HCT116 (cell line): ENCODE data around the gene SLC16A12. TPM values are rescaled to one million over a fixed set of nuclear protein-coding genes. Genes with fewer than 3 reads are reported as not detected.

ENCODE experiments used
- ATAC-seq: fragments of 200-7000 bp; cut with Tn5 transposase; 2 replicates; pipeline ENCODE4 v1.9.1; 2020; ENCODE audit warnings: mild to moderate bottlenecking, moderate library complexity
- BruUV-seq: library from RNA; stranded (reverse); fragments of 400-500 nt; replicated peaks from 2 replicates; lab custom pipeline; 2021; lab: Mats Ljungman, UMichigan
- CTCF ChIA-PET: fragments of 300-600 bp; sonication (Branson Sonifier 250); formaldehyde crosslinking; loops from one replicate; lab custom pipeline; 2021; ENCODE audit warnings: antibody characterized with exemption; lab: Charles Lee
- POLR2A ChIA-PET: fragments of 300-600, 350-600 bp; sonication (Branson Sonifier 250); formaldehyde crosslinking; loops from one replicate; lab custom pipeline; 2021; ENCODE audit warnings: antibody characterized with exemption; lab: Charles Lee
- RAD21 ChIA-PET, 2 experiments: fragments of 300-600 bp; sonication (Branson Sonifier 250); formaldehyde crosslinking; loops; one replicate each; lab custom pipeline; 2023; ENCODE audit warnings: low total read pairs in 2 of 2; ENCODE audit not compliant: uncharacterized antibody in 2 of 2, unreplicated experiment in 2 of 2, low non-redundant PET in 1 of 2; lab: Charles Lee
- DNase-seq: peaks from one replicate; pipeline ENCODE4 v3.0.0-alpha.2; 2010; ENCODE audit warnings: low read depth, low spot score
- H2AFZ ChIP-seq: fragments of 200-600 bp; shearing (Covaris generic), sonication (generic); 2 replicates; pipeline ENCODE4 v1.6.1; 2017; ENCODE audit warnings: low read depth, mixed run types, mixed read lengths, antibody characterized with exemption, low read length; ENCODE audit not compliant: poor library complexity, severe bottlenecking
- H3K27ac ChIP-seq: 2 replicates; pipeline ENCODE4 v1.5.1; 2012; ENCODE audit warnings: low read depth, low read length
- H3K27me3 ChIP-seq: fragments of 200-600 bp; sonication (generic); 2 replicates; pipeline ENCODE4 v1.6.1; 2016; ENCODE audit warnings: mixed run types, low read length, mixed read lengths; ENCODE audit not compliant: insufficient read depth
- H3K36me3 ChIP-seq, 2 experiments: fragments of 200-500 bp in 1 of 2; fragments of 200-600 bp in 1 of 2; sonication (Bioruptor generic) in 1 of 2; sonication (generic) in 1 of 2; 2 replicates each; pipeline versions ENCODE4 v1.5.1 to v1.6.1; 2014 to 2016; ENCODE audit warnings: low read length in 2 of 2, inconsistent platforms in 1 of 2, mixed read lengths in 1 of 2, mixed run types in 1 of 2; ENCODE audit not compliant: insufficient read depth in 2 of 2, control insufficient read depth in 1 of 2
- H3K4me1 ChIP-seq, 2 experiments: fragments of 200-600 bp in 1 of 2; sonication (generic) in 1 of 2; 2 replicates each; pipeline versions ENCODE4 v1.5.1 to v1.6.1; 2012 to 2017; ENCODE audit warnings: low read length in 2 of 2, inconsistent platforms in 1 of 2, mild to moderate bottlenecking in 1 of 2, mixed read lengths in 1 of 2, mixed run types in 1 of 2, moderate library complexity in 1 of 2; ENCODE audit not compliant: insufficient read depth in 2 of 2, control insufficient read depth in 1 of 2
- H3K4me2 ChIP-seq: fragments of 200-600 bp; sonication (generic); 2 replicates; pipeline ENCODE4 v1.6.1; 2017; ENCODE audit warnings: mixed run types, low read length, mixed read lengths
- H3K4me3 ChIP-seq, 2 experiments: fragments of 200-600 bp in 1 of 2; sonication (generic) in 1 of 2; replicated peaks in 1 of 2; 2 replicates each; pipeline ENCODE4 v1.5.1; 2011 to 2016; ENCODE audit warnings: low read length in 2 of 2, control low read depth in 1 of 2, low read depth in 1 of 2, mild to moderate bottlenecking in 1 of 2, mixed read lengths in 1 of 2, mixed run types in 1 of 2
- H3K79me2 ChIP-seq: fragments of 200-600 bp; sonication (generic); 2 replicates; pipeline ENCODE4 v1.6.1; 2017; ENCODE audit warnings: mild to moderate bottlenecking, mixed run types, low read length, moderate library complexity, mixed read lengths; ENCODE audit not compliant: insufficient read depth
- H3K9ac ChIP-seq: fragments of 200-600 bp; sonication (generic); 2 replicates; pipeline ENCODE4 v1.6.1; 2016; ENCODE audit warnings: low read length, mixed read lengths
- H3K9me2 ChIP-seq: fragments of 200-600 bp; sonication (generic), shearing (Covaris generic); 2 replicates; pipeline ENCODE4 v1.6.1; 2017; ENCODE audit warnings: mixed run types, mild to moderate bottlenecking, moderate library complexity; ENCODE audit not compliant: insufficient read depth
- H3K9me3 ChIP-seq, 2 experiments: fragments of 200-500 bp in 1 of 2; fragments of 200-600 bp in 1 of 2; sonication (Bioruptor generic) in 1 of 2; sonication (generic) in 1 of 2; 2 replicates each; pipeline ENCODE4 v1.6.1; 2014 to 2017; ENCODE audit warnings: low read length in 2 of 2, mixed read lengths in 2 of 2, inconsistent platforms in 1 of 2, low read depth in 1 of 2, mild to moderate bottlenecking in 1 of 2, mixed run types in 1 of 2, moderate library complexity in 1 of 2; ENCODE audit not compliant: control insufficient read depth in 1 of 2, insufficient read depth in 1 of 2
- H4K20me1 ChIP-seq: fragments of 200-600 bp; sonication (generic), shearing (Covaris generic); 2 replicates; pipeline ENCODE4 v1.6.1; 2017; ENCODE audit warnings: mixed run types, mild to moderate bottlenecking, moderate library complexity; ENCODE audit not compliant: insufficient read depth
- ATF3 ChIP-seq: IDR thresholded peaks from 2 replicates; pipeline ENCODE4 v1.6.1; 2012
- CBX3 ChIP-seq: IDR thresholded peaks from 2 replicates; pipeline ENCODE4 v1.6.1; 2012; ENCODE audit warnings: low read depth
- CEBPB ChIP-seq: IDR thresholded peaks from 2 replicates; pipeline ENCODE4 v1.6.1; 2012; ENCODE audit warnings: low read depth
- EGR1 ChIP-seq: IDR thresholded peaks from 2 replicates; pipeline ENCODE4 v1.6.1; 2012; ENCODE audit warnings: low read depth
- ELF1 ChIP-seq: IDR thresholded peaks from 2 replicates; pipeline ENCODE4 v1.6.1; 2012; ENCODE audit warnings: low read depth, borderline replicate concordance
- EZH2phosphoT487 ChIP-seq: fragments of 200-600 bp; IDR thresholded peaks from 2 replicates; pipeline ENCODE4 v1.6.1; 2018; ENCODE audit warnings: antibody characterized with exemption, borderline replicate concordance
- JUND ChIP-seq: IDR thresholded peaks from 2 replicates; pipeline ENCODE4 v1.6.1; 2012
- POLR2A ChIP-seq: IDR thresholded peaks from 2 replicates; pipeline ENCODE4 v1.7.0; 2011; ENCODE audit warnings: borderline replicate concordance; ENCODE audit not compliant: insufficient read depth, insufficient read length; ENCODE audit errors: extremely low read depth
- POLR2AphosphoS5 ChIP-seq: IDR thresholded peaks from 2 replicates; pipeline ENCODE4 v1.6.1; 2011; ENCODE audit warnings: mild to moderate bottlenecking, low read depth, low read length, moderate library complexity
- SP1 ChIP-seq: IDR thresholded peaks from 2 replicates; pipeline ENCODE4 v1.6.1; 2012; ENCODE audit warnings: low read depth
- SRF ChIP-seq: IDR thresholded peaks from 2 replicates; pipeline ENCODE4 v1.6.1; 2012; ENCODE audit warnings: low read depth
- ZBTB33 ChIP-seq: IDR thresholded peaks from 2 replicates; pipeline ENCODE4 v1.6.1; 2011; ENCODE audit warnings: mild to moderate bottlenecking, low read length, moderate library complexity; ENCODE audit not compliant: insufficient replicate concordance; ENCODE audit errors: extremely low read depth
- ZFX ChIP-seq: fragments of 450-650 bp; IDR thresholded peaks from 2 replicates; pipeline ENCODE4 v1.6.1; 2017
- ZNF274 ChIP-seq: fragments of 200-500 bp; sonication (Bioruptor generic); IDR thresholded peaks from 2 replicates; pipeline ENCODE4 v1.6.1; 2014; ENCODE audit warnings: mild to moderate bottlenecking, low read depth, low read length, inconsistent platforms
- intact Hi-C: fragments of 100-400 bp; cut with micrococcal nuclease; formaldehyde crosslinking; loops from 2 replicates; pipeline ENCODE4 v1.10.0; 2022
- total RNA-seq: library from RNA; stranded (reverse); gene quantifications from one replicate; pipeline ENCODE4 v1.2.1, GENCODE V29; 2021; ENCODE audit not compliant: unreplicated experiment
- TF ChIP-seq, protein P1 (sequence below): IDR thresholded peaks from 2 replicates; pipeline ENCODE4 v1.6.1; 2012

Gene SLC16A12
- total RNA-seq, 1 experiment from 2014 or later: not detected

GRCh38 chr10:89556600-89556999 lies 21.2 kb upstream of the SLC16A12 start:
- ATAC-seq (no peak), DNase-seq (no peak)
- BruUV-seq: no TSS peak
- intact Hi-C loops: no loop called here
- Histone ChIP-seq H3K9me3 (no peaks in the 10 kb centered on the region), H3K4me3 (no peak overlapping the region), H2AFZ (no peak overlapping the region), H3K36me3 (no peaks in the 10 kb centered on the region), H3K4me1 (peaks cover 0 to 20% of the 10 kb centered on the region in 2 experiments; a peak in 2 of 4 replicates), H3K27me3 (no peaks in the 10 kb centered on the region), H3K9me2 (no peaks in the 10 kb centered on the region), H3K4me2 (no peak overlapping the region), H4K20me1 (no peaks in the 10 kb centered on the region), H3K27ac (no peak overlapping the region)
- ChIA-PET CTCF (interaction anchor here (1.7 kb wide), 1 partner anchor 90 kb away, joined by 4 read pairs; no protein-coding TSS in a partner anchor), POLR2A (interaction anchor here (0.6 kb wide), 1 partner anchor 64 kb away, joined by 4 read pairs; no protein-coding TSS in a partner anchor), RAD21 (no interaction called here)
- TF ChIP-seq POLR2A: no peak
- no peak for TF ChIP-seq EGR1
- TF ChIP-seq, protein P1, sequence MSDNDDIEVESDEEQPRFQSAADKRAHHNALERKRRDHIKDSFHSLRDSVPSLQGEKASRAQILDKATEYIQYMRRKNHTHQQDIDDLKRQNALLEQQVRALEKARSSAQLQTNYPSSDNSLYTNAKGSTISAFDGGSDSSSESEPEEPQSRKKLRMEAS: no peak
- TF ChIP-seq SRF: no peak
- no peak for TF ChIP-seq ELF1
- no peak for TF ChIP-seq ZNF274
- no peak for TF ChIP-seq ZBTB33
- no peak for TF ChIP-seq ATF3
- no peak for TF ChIP-seq JUND
- no peak for TF ChIP-seq EZH2phosphoT487
- TF ChIP-seq CEBPB: no peak
- no peak for TF ChIP-seq CBX3
- no peak for TF ChIP-seq POLR2AphosphoS5
- no peak for TF ChIP-seq ZFX
- no peak for TF ChIP-seq SP1
- TF ChIP-seq, all 23 proteins: peak for 0
- no peaks in the 10 kb centered on the region for H3K79me2 ChIP-seq
- H3K9ac ChIP-seq: no peak overlapping the region
